Measurements from ENCODE around the gene ENTPD5.

Gene ENTPD5

DNA sequence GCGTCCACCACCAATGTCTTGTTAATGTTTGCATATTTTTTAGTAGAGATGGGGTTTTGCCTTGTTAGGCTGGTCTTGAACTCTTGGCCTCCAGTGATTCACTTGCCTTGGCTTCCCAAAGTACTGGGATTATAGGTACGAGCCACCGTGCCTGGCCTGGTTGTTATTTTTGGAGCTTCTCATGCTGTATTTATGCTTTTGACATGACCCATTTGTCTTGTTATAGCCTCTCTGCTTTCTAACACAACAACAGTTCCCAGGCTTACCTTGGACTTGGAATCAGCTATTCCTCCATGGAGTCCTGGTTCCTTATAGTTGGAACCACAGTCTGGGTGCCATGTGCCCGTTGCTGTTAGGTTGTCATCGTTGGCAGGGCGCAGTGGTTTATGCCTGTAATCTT lies 102.8 kb downstream of the ENTPD5 start:
- H3K4me1 ChIP-seq = no peaks in the 10 kb centered on the region
- H3K9me3 ChIP-seq (ENCODE audit: control insufficient read depth, low read length) = no peaks in the 10 kb centered on the region
- TF ChIP-seq, protein P1, sequence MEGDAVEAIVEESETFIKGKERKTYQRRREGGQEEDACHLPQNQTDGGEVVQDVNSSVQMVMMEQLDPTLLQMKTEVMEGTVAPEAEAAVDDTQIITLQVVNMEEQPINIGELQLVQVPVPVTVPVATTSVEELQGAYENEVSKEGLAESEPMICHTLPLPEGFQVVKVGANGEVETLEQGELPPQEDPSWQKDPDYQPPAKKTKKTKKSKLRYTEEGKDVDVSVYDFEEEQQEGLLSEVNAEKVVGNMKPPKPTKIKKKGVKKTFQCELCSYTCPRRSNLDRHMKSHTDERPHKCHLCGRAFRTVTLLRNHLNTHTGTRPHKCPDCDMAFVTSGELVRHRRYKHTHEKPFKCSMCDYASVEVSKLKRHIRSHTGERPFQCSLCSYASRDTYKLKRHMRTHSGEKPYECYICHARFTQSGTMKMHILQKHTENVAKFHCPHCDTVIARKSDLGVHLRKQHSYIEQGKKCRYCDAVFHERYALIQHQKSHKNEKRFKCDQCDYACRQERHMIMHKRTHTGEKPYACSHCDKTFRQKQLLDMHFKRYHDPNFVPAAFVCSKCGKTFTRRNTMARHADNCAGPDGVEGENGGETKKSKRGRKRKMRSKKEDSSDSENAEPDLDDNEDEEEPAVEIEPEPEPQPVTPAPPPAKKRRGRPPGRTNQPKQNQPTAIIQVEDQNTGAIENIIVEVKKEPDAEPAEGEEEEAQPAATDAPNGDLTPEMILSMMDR (IDR thresholded peaks at IDR 0.05) = no peak
- H3K27me3 ChIP-seq (ENCODE audit: control insufficient read depth, insufficient read depth, low read length) = no peaks in the 10 kb centered on the region
- no peak overlapping the region for H2AFZ ChIP-seq
- no peak overlapping the region for H3K9ac ChIP-seq
- H3K79me2 ChIP-seq = peaks cover 19% of the 10 kb centered on the region
- no peak overlapping the region for H3K4me3 ChIP-seq (ENCODE audit: low read depth, low read length)
- H3K4me2 ChIP-seq (ENCODE audit: low read length) = no peak overlapping the region
- no peaks in the 10 kb centered on the region for H3K36me3 ChIP-seq (ENCODE audit: control insufficient read depth, insufficient read depth, low read length)
- H3K27ac ChIP-seq = no peak overlapping the region

DNA sequence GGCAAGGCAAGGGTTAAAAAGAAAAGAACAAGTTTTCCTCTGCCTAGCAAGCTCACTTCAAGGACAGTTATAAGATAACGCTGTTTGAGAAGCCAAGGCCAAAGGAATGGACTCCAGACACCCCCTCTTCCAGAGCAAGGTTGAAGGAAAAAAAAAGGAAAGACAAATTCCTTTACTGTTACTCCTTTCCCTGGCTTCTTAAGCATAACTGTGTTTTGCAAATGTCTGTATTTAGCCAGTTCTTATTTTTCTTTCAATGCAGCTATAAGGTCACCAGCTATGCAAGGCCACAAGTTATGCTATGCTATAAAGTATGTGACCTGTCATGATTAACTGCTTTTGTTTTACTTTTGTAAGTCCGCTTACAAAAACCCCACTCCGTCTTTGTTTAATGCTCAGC lies 105.8 kb downstream of the ENTPD5 start:
- Histone ChIP-seq H3K4me3 (ENCODE audit: low read depth, low read length) (no peak overlapping the region), H3K4me1 (no peaks in the 10 kb centered on the region), H3K9me3 (ENCODE audit: control insufficient read depth, low read length) (no peaks in the 10 kb centered on the region), H3K4me2 (ENCODE audit: low read length) (no peak overlapping the region), H3K9ac (no peak overlapping the region), H3K79me2 (peaks cover 11% of the 10 kb centered on the region), H2AFZ (no peak overlapping the region), H3K27me3 (ENCODE audit: control insufficient read depth, insufficient read depth, low read length) (no peaks in the 10 kb centered on the region), H3K27ac (no peak overlapping the region), H3K36me3 (ENCODE audit: control insufficient read depth, insufficient read depth, low read length) (no peaks in the 10 kb centered on the region)
- TF ChIP-seq, protein P1 (IDR thresholded peaks at IDR 0.05) = no peak

DNA sequence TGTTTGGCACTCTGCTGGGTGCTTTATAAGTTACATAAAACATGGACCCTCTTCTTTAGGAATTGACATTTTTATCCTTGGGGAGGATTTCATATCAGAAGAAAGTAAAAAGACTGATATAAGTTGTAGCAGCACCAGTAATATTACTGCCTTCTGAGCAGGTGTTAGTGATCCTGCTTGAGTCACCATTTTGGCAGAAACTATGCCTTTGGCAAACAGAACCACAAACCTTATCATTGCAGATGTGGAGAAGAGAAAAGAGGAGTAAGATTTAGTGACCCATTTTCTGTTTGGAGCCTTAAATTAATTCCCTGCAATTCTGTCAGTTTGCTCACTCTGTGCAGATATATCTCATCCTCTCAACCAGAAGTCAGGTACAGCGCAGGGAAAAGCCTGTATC lies 109.4 kb downstream of the ENTPD5 start:
- Histone ChIP-seq H3K27ac (no peak overlapping the region), H3K9me3 (ENCODE audit: control insufficient read depth, low read length) (no peaks in the 10 kb centered on the region), H3K36me3 (ENCODE audit: control insufficient read depth, insufficient read depth, low read length) (no peaks in the 10 kb centered on the region), H3K79me2 (peaks cover 13% of the 10 kb centered on the region), H3K9ac (no peak overlapping the region), H3K27me3 (ENCODE audit: control insufficient read depth, insufficient read depth, low read length) (no peaks in the 10 kb centered on the region), H3K4me3 (ENCODE audit: low read depth, low read length) (no peak overlapping the region), H2AFZ (no peak overlapping the region), H3K4me2 (ENCODE audit: low read length) (no peak overlapping the region), H3K4me1 (no peaks in the 10 kb centered on the region)
- TF ChIP-seq, protein P1 (IDR thresholded peaks at IDR 0.05) = no peak
